PC-9 (cell line): ENCODE data around the gene REPS2.

Experiments used
- EZH2 ChIP-seq: fragments of 200-600 bp; sonication (generic); IDR thresholded peaks from 2 replicates; pipeline ENCODE4 v1.8.0; 2017; ENCODE audit warnings: antibody characterized with exemption, low read depth
- TF ChIP-seq, protein P1 (sequence below): fragments of 200-600 bp; sonication (generic); conservative IDR thresholded peaks from 2 replicates; pipeline ENCODE4 v1.6.1; 2017; ENCODE audit warnings: mixed run types, antibody characterized with exemption, mild to moderate bottlenecking, moderate library complexity

DNA sequence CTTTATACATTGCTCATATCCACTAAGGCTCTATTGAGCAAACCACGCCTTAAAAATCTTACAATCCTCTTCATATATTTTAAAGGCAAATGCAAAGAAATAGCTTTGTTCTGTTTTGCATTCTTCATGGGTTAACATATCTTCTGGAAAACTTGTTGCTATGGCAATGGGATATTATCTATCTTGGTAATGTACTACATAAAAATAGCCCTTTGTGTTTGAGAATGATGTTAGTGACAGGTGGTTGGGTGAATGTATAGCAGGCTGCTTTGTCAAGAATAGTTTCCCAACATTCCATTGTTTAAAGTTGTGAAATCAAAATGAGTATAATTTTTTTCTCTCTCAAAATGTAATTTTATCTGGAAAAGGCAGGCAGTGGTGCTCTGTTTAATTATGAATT lies 16.8 kb downstream of the REPS2 start:
- TF ChIP-seq, protein P1, sequence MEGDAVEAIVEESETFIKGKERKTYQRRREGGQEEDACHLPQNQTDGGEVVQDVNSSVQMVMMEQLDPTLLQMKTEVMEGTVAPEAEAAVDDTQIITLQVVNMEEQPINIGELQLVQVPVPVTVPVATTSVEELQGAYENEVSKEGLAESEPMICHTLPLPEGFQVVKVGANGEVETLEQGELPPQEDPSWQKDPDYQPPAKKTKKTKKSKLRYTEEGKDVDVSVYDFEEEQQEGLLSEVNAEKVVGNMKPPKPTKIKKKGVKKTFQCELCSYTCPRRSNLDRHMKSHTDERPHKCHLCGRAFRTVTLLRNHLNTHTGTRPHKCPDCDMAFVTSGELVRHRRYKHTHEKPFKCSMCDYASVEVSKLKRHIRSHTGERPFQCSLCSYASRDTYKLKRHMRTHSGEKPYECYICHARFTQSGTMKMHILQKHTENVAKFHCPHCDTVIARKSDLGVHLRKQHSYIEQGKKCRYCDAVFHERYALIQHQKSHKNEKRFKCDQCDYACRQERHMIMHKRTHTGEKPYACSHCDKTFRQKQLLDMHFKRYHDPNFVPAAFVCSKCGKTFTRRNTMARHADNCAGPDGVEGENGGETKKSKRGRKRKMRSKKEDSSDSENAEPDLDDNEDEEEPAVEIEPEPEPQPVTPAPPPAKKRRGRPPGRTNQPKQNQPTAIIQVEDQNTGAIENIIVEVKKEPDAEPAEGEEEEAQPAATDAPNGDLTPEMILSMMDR, result no peak
- TF ChIP-seq EZH2, result no peak
